Keratinocyte (primary cell): ENCODE measurements around the gene PFDN2. TPM values are rescaled to one million over a fixed set of nuclear protein-coding genes. Genes with fewer than 3 reads are reported as not detected.

Experiments
- DNase-seq: peaks from one replicate; pipeline ENCODE4 v3.0.0-alpha.2; 2011; ENCODE audit warnings: low read depth, missing footprints, low spot score
- FAIRE-seq: peaks from 2 replicates; lab custom pipeline; 2011; peaks lifted over from hg19 to GRCh38; lab: Jason Lieb, UNC
- H2AFZ ChIP-seq: 2 replicates; pipeline ENCODE4 v1.6.0; 2012; ENCODE audit warnings: low read length, control low read depth, inconsistent platforms; ENCODE audit not compliant: control insufficient read depth
- H3K27ac ChIP-seq: 2 replicates; pipeline ENCODE4 v1.5.1; 2011; ENCODE audit warnings: low read length; ENCODE audit not compliant: control insufficient read depth, insufficient read depth
- H3K27me3 ChIP-seq: 3 replicates; pipeline ENCODE4 v1.6.0; 2011; ENCODE audit warnings: low read length; ENCODE audit not compliant: control insufficient read depth, insufficient read depth; ENCODE audit errors: extremely low read depth
- H3K36me3 ChIP-seq, 2 experiments: 2 replicates in 1 of 2; 3 replicates in 1 of 2; pipeline ENCODE4 v1.5.1; 2011; ENCODE audit warnings: low read length in 2 of 2, mild to moderate bottlenecking in 1 of 2; ENCODE audit not compliant: control insufficient read depth in 2 of 2, insufficient read depth in 2 of 2; ENCODE audit errors: extremely low read depth in 1 of 2
- H3K4me1 ChIP-seq: 3 replicates; pipeline ENCODE4 v1.5.1; 2011; ENCODE audit warnings: low read length; ENCODE audit not compliant: control insufficient read depth, insufficient read depth; ENCODE audit errors: extremely low read depth
- H3K4me2 ChIP-seq: 3 replicates; pipeline ENCODE4 v1.6.0; 2011; ENCODE audit warnings: low read depth, low read length; ENCODE audit not compliant: control insufficient read depth, insufficient read depth; ENCODE audit errors: extremely low read depth
- H3K4me3 ChIP-seq, 3 experiments: fragments of 200-600 bp in 1 of 3; sonication (generic) in 1 of 3; 2 replicates in 2 of 3; 3 replicates in 1 of 3; pipeline ENCODE4 v1.5.1; 2011 to 2016; ENCODE audit warnings: low read length in 3 of 3, mild to moderate bottlenecking in 3 of 3, control low read depth in 2 of 3, inconsistent platforms in 1 of 3, low read depth in 1 of 3, mixed read lengths in 1 of 3, mixed run types in 1 of 3, moderate library complexity in 1 of 3; ENCODE audit not compliant: control insufficient read depth in 2 of 3, insufficient read depth in 2 of 3; ENCODE audit errors: extremely low read depth in 1 of 3
- H3K79me2 ChIP-seq: 2 replicates; pipeline ENCODE4 v1.6.0; 2012; ENCODE audit warnings: low read length; ENCODE audit not compliant: control insufficient read depth, insufficient read depth
- H3K9ac ChIP-seq: 3 replicates; pipeline ENCODE4 v1.6.0; 2011; ENCODE audit warnings: low read length; ENCODE audit not compliant: control insufficient read depth, insufficient read depth; ENCODE audit errors: extremely low read depth
- H3K9me1 ChIP-seq: 3 replicates; pipeline ENCODE4 v1.6.0; 2011; ENCODE audit warnings: low read length; ENCODE audit not compliant: control insufficient read depth, insufficient read depth; ENCODE audit errors: extremely low read depth
- H3K9me3 ChIP-seq: 2 replicates; pipeline ENCODE4 v1.5.1; 2012; ENCODE audit warnings: low read depth, low read length; ENCODE audit not compliant: control insufficient read depth
- H4K20me1 ChIP-seq: 3 replicates; pipeline ENCODE4 v1.6.0; 2011; ENCODE audit warnings: low read length; ENCODE audit not compliant: control insufficient read depth, insufficient read depth; ENCODE audit errors: extremely low read depth
- CTCF ChIP-seq, 3 experiments: IDR thresholded peaks in 1 of 3; conservative IDR thresholded peaks in 1 of 3; optimal IDR thresholded peaks in 1 of 3; 2 replicates in 2 of 3; 3 replicates in 1 of 3; pipeline versions ENCODE3 to v1.5.1; 2011; ENCODE audit warnings: low read length in 3 of 3, mild to moderate bottlenecking in 3 of 3, moderate library complexity in 2 of 3, control low read depth in 1 of 3, inconsistent platforms in 1 of 3; ENCODE audit not compliant: insufficient read depth in 2 of 3; ENCODE audit errors: extremely low read depth in 1 of 3
- EZH2 ChIP-seq: IDR thresholded peaks from one replicate; pipeline ENCODE4 v1.6.1; 2012; ENCODE audit warnings: inconsistent platforms, mild to moderate bottlenecking, low read length, moderate library complexity
- dilution Hi-C: fragments of 300-500 bp; cut with MboI; formaldehyde crosslinking; loops from one replicate; pipeline ENCODE4 v1.7.0; 2020; ENCODE audit warnings: low sequenced_read_pairs; ENCODE audit not compliant: extremely low pct_ligation_motif_present
- polyA plus RNA-seq, 5 experiments: library from polyadenylated mRNA; depleted of rRNA in 3 of 5; stranded (reverse) in 3 of 5; stranded (forward) in 1 of 5; unstranded in 1 of 5; fragments of >200 nt; gene quantifications; 1 replicate in 1 of 5; 2 replicates in 3 of 5; 3 replicates in 1 of 5; pipeline versions ENCODE4 v1.2.1 to v1.2.3, GENCODE V29; 2011 to 2012; ENCODE audit warnings: missing spikeins in 2 of 5, low read depth in 1 of 5, low replicate concordance in 1 of 5
- small RNA-seq, 3 experiments: library from RNA; depleted of rRNA; stranded (forward); fragments of <200 nt; gene quantifications; one replicate each; pipeline ENCODE3, GENCODE V24; 2012; ENCODE audit warnings: low read depth in 3 of 3, low replicate concordance in 1 of 3; ENCODE audit not compliant: insufficient read length in 3 of 3

The PFDN2 gene
- polyA plus RNA-seq, 1 donor (not counting 4 experiments of a cell fraction or from before 2014, with no cell fraction given): 184 TPM

GRCh38 chr1:161052899-161053298 lies 64.9 kb downstream of the PFDN2 start:
- H3K9ac ChIP-seq: no peak overlapping the region
- no peak for TF ChIP-seq CTCF (optimal IDR thresholded peaks at IDR 0.05 in 1 of 3, IDR thresholded peaks at IDR 0.05 in 1 of 3, conservative IDR thresholded peaks at IDR 0.05 in 1 of 3; ENCODE audit: extremely low read depth in 1 of 3, insufficient read depth in 2 of 3, low read length in 3 of 3)
- TF ChIP-seq EZH2: no peak
- no peaks in the 10 kb centered on the region for H3K36me3 ChIP-seq
- H2AFZ ChIP-seq: no peak overlapping the region
- FAIRE-seq (no peak), DNase-seq (no peak)
- no peak overlapping the region for H3K4me3 ChIP-seq
- H3K9me1 ChIP-seq: no peaks in the 10 kb centered on the region
- no peaks in the 10 kb centered on the region for H4K20me1 ChIP-seq
- H3K27ac ChIP-seq: no peak overlapping the region
- no peak overlapping the region for H3K4me2 ChIP-seq
- H3K9me3 ChIP-seq: peaks cover 9% of the 10 kb centered on the region
- no peaks in the 10 kb centered on the region for H3K27me3 ChIP-seq
- H3K79me2 ChIP-seq: no peaks in the 10 kb centered on the region
- dilution Hi-C loops: no loop called here
- H3K4me1 ChIP-seq: no peaks in the 10 kb centered on the region

GRCh38 chr1:161051219-161051618 lies 66.6 kb downstream of the PFDN2 start:
- H3K9me3 ChIP-seq: peaks cover 9% of the 10 kb centered on the region
- no peak overlapping the region for H3K4me2 ChIP-seq
- H3K27me3 ChIP-seq: no peaks in the 10 kb centered on the region
- dilution Hi-C loops: no loop called here
- no peaks in the 10 kb centered on the region for H3K9me1 ChIP-seq
- FAIRE-seq (no peak), DNase-seq (no peak)
- no peak overlapping the region for H2AFZ ChIP-seq
- no peaks in the 10 kb centered on the region for H3K79me2 ChIP-seq
- TF ChIP-seq EZH2 (no peak), CTCF (optimal IDR thresholded peaks at IDR 0.05 in 1 of 3, IDR thresholded peaks at IDR 0.05 in 1 of 3, conservative IDR thresholded peaks at IDR 0.05 in 1 of 3; ENCODE audit: extremely low read depth in 1 of 3, insufficient read depth in 2 of 3, low read length in 3 of 3) (no peak)
- H3K4me3 ChIP-seq: no peak overlapping the region
- no peak overlapping the region for H3K9ac ChIP-seq
- H3K36me3 ChIP-seq: no peaks in the 10 kb centered on the region
- no peak overlapping the region for H3K27ac ChIP-seq
- peaks cover 7% of the 10 kb centered on the region for H3K4me1 ChIP-seq
- no peaks in the 10 kb centered on the region for H4K20me1 ChIP-seq

Small RNAs within 50 kb of the gene (small RNA-seq; reads per million reads assigned to genes)
- 0 reads per million in 3 experiments for gene RF01225

Other genes starting within 250 kb of the PFDN2 start
- not detected in 3 replicates for gene ITLN1, start 232.9 kb downstream of the PFDN2 start, polyA plus RNA-seq
- 0.22 to 0.59 TPM (median 0.39 TPM) in 3 replicates for gene ITLN2, start 163.2 kb downstream of the PFDN2 start, polyA plus RNA-seq
- gene F11R, start 96.9 kb downstream of the PFDN2 start, polyA plus RNA-seq: 201 to 259 TPM (median 224 TPM) in 3 replicates
- 106 to 128 TPM (median 113 TPM) in 3 replicates for gene TSTD1, start 79.1 kb downstream of the PFDN2 start, polyA plus RNA-seq
- gene USF1, start 72.1 kb downstream of the PFDN2 start, polyA plus RNA-seq: 25.1 to 40.7 TPM (median 31.6 TPM) in 3 replicates
- 0.05 to 0.45 TPM (median 0.16 TPM) in 3 replicates for gene ARHGAP30, start 48.1 kb downstream of the PFDN2 start, polyA plus RNA-seq
- 6.0 to 19.0 TPM (median 8.6 TPM) in 3 replicates for gene NECTIN4, start 28.5 kb downstream of the PFDN2 start, polyA plus RNA-seq
- gene KLHDC9, start 19.7 kb downstream of the PFDN2 start, polyA plus RNA-seq: 0.32 to 0.73 TPM (median 0.54 TPM) in 3 replicates
- gene NIT1, start 68 bp upstream of the PFDN2 start, polyA plus RNA-seq: 22.9 to 51.0 TPM (median 27.6 TPM) in 3 replicates
- 29.3 to 49.9 TPM (median 33.0 TPM) in 3 replicates for gene DEDD, start 14.6 kb upstream of the PFDN2 start, polyA plus RNA-seq
- gene UFC1, start 35.9 kb upstream of the PFDN2 start, polyA plus RNA-seq: 72.9 to 86.4 TPM (median 80.6 TPM) in 3 replicates
- gene USP21, start 41.5 kb upstream of the PFDN2 start, polyA plus RNA-seq: 9.5 to 14.4 TPM (median 9.8 TPM) in 3 replicates
- 12.2 to 24.6 TPM (median 17.1 TPM) in 3 replicates for gene PPOX, start 48.4 kb upstream of the PFDN2 start, polyA plus RNA-seq
- 19.1 to 24.8 TPM (median 21.1 TPM) in 3 replicates for gene B4GALT3, start 59.5 kb upstream of the PFDN2 start, polyA plus RNA-seq
- gene ADAMTS4, start 81.0 kb upstream of the PFDN2 start, polyA plus RNA-seq: 0.22 to 0.36 TPM (median 0.35 TPM) in 3 replicates
- gene NDUFS2, start 84.3 kb upstream of the PFDN2 start, polyA plus RNA-seq: 105 to 136 TPM (median 135 TPM) in 3 replicates
- 0.51 to 1.2 TPM (median 0.62 TPM) in 3 replicates for gene FCER1G, start 97.3 kb upstream of the PFDN2 start, polyA plus RNA-seq
- not detected in 3 replicates for gene APOA2, start 105.6 kb upstream of the PFDN2 start, polyA plus RNA-seq
- 14.4 to 18.2 TPM (median 17.5 TPM) in 3 replicates for gene TOMM40L, start 108.0 kb upstream of the PFDN2 start, polyA plus RNA-seq
- not detected in 3 replicates for gene NR1I3, start 120.2 kb upstream of the PFDN2 start, polyA plus RNA-seq
- gene PCP4L1, start 140.7 kb upstream of the PFDN2 start, polyA plus RNA-seq: 0.04 to 0.24 TPM in 2 of 3 replicates, not detected in the other
- 0.19 to 0.45 TPM (median 0.45 TPM) in 3 replicates for gene MPZ, start 191.9 kb upstream of the PFDN2 start, polyA plus RNA-seq
- 362 to 518 TPM (median 401 TPM) in 3 replicates for gene SDHC, start 196.3 kb upstream of the PFDN2 start, polyA plus RNA-seq
- gene CFAP126, start 249.8 kb upstream of the PFDN2 start, polyA plus RNA-seq: not detected in 3 replicates